Measurements from ENCODE around the gene PIK3R3.

The PIK3R3 gene

DNA sequence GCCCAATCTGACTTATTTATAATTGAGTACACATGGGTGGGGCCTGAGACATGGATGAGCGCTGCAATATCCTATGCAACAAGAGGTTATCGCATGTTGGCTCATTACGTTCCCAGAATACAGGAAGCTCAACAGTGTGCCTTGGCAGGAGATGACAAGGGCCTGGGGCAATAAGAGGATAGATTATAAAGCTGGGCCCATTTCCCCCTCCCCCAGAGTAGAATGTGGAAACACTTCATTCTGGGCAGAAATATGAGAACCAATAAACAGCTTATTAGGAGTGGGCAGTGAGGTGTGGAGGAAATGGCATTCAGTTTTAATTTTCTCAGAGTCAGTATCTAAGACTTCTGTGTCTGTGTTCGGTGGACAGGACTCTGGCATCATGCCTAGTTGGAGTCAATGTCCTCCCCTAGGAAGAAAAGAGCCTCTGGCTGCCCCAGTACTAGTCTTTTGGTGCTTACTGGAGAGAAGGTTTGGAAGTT lies 92.8 kb downstream of the PIK3R3 start:
- peaks cover 13% of the 10 kb centered on the region for H3K4me1 ChIP-seq (ENCODE audit: insufficient read depth, low read length)
- H3K27ac ChIP-seq (ENCODE audit: low read depth, low read length) = no peak overlapping the region
- H3K9ac ChIP-seq (ENCODE audit: low read depth, low read length) = no peak overlapping the region
- no peaks in the 10 kb centered on the region for H3K9me3 ChIP-seq (ENCODE audit: insufficient read depth, low read depth, low read length)
- no peak overlapping the region for H3K4me3 ChIP-seq (ENCODE audit: low read length)
- peaks cover 6% of the 10 kb centered on the region for H3K36me3 ChIP-seq (ENCODE audit: insufficient read depth, low read length)
- WGBS = 96% methylated on average over 4 of the region's 4 CpGs
- peaks cover 6% of the 10 kb centered on the region; the same call in 1 of the 2 replicates for H3K27me3 ChIP-seq (ENCODE audit: insufficient read depth, low read length)

DNA sequence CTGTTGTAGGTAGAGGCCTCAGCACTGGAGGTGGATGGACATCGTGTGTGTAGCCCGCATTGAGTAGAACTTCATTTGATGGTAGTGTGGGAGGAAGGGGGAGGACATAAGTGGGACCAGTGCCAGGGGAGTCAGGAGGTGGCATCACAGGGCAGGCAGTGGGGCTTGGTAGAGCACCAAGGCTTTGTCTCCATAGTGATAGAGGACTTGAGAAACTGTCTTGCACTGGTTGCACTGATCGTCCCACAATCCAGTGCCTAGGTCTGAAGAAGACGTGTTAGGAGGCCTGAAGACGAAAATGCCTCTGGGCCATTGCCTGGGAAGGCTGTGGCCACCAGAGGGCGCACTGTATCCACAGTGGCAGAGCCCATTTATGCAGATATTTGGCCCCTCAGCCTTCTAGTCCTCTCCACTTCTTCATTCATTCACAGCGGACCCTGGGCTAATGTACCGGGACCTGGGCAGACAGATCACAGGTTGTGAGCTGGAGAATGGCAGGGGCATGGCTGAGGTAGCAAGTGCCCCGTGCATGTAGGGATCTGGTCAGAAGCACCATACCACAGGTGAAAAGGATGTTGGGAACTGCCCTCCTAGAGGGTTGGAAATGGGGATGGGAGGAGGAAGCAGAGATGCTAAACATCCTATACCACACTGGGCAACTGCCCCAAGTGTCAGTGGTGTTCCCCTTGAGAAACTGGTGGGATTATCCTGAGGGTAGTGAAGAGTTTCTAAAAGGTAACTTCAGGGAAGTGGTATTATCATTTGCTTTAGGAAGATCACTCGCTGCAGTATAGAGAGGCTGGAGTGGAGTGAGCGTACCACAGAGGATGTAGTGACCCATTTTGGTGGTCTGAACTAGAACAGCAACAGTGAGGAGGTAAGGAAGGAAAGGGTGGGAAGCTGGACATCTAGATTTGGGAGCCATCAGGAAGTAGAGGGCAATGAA lies 95.3 kb downstream of the PIK3R3 start:
- Histone ChIP-seq H3K9ac (ENCODE audit: low read depth, low read length) (no peak overlapping the region), H3K9me3 (ENCODE audit: insufficient read depth, low read depth, low read length) (no peaks in the 10 kb centered on the region), H3K27ac (ENCODE audit: low read depth, low read length) (no peak overlapping the region), H3K36me3 (ENCODE audit: insufficient read depth, low read length) (peaks cover 13% of the 10 kb centered on the region), H3K27me3 (ENCODE audit: insufficient read depth, low read length) (no peaks in the 10 kb centered on the region), H3K4me1 (ENCODE audit: insufficient read depth, low read length) (no peaks in the 10 kb centered on the region), H3K4me3 (ENCODE audit: low read length) (no peak overlapping the region)
- 51% methylated on average over 11 of the region's 11 CpGs for WGBS

DNA sequence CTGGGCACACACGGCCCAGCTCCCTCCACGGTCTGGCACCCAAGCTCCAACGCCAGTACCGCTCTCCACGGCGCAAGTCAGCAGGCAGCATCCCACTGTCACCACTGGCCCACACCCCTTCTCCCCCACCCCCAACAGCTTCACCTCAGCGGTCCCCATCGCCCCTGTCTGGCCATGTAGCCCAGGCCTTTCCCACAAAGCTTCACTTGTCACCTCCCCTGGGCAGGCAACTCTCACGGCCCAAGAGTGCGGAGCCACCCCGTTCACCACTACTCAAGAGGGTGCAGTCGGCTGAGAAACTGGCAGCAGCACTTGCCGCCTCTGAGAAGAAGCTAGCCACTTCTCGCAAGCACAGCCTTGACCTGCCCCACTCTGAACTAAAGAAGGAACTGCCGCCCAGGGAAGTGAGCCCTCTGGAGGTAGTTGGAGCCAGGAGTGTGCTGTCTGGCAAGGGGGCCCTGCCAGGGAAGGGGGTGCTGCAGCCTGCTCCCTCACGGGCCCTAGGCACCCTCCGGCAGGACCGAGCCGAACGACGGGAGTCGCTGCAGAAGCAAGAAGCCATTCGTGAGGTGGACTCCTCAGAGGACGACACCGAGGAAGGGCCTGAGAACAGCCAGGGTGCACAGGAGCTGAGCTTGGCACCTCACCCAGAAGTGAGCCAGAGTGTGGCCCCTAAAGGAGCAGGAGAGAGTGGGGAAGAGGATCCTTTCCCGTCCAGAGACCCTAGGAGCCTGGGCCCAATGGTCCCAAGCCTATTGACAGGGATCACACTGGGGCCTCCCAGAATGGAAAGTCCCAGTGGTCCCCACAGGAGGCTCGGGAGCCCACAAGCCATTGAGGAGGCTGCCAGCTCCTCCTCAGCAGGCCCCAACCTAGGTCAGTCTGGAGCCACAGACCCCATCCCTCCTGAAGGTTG lies 97.6 kb downstream of the PIK3R3 start:
- peaks cover 32% of the 10 kb centered on the region for H3K36me3 ChIP-seq (ENCODE audit: insufficient read depth, low read length)
- H3K27me3 ChIP-seq (ENCODE audit: insufficient read depth, low read length) = no peaks in the 10 kb centered on the region
- 92% methylated on average over 27 of the region's 27 CpGs for WGBS

DNA sequence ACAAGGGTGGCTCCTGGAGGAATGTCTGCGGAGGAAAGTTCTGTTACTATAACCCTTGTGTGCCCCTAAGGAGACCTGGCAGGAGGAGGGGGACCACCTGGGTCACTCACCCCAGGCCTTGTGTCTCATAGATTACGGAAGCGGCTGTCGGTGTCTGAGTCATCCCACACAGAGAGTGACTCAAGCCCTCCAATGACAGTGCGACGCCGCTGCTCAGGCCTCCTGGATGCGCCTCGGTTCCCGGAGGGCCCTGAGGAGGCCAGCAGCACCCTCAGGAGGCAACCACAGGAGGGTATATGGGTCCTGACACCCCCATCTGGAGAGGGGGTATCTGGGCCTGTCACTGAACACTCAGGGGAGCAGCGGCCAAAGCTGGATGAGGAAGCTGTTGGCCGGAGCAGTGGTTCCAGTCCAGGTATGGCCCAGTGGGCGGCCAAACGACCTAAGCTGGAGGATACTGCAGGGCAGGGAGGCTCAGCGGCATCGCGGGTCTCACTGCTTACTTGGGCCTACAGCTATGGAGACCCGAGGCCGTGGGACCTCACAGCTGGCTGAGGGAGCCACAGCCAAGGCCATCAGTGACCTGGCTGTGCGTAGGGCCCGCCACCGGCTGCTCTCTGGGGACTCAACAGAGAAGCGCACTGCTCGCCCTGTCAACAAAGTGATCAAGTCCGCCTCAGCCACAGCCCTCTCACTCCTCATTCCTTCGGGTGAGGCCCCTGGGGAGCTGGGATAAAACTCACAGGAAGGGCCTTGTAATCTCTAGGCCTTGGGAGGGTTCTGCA lies 101.4 kb downstream of the PIK3R3 start:
- H3K4me3 ChIP-seq (ENCODE audit: low read length) = no peak overlapping the region
- no peak overlapping the region for H3K27ac ChIP-seq (ENCODE audit: low read depth, low read length)
- no peaks in the 10 kb centered on the region for H3K27me3 ChIP-seq (ENCODE audit: insufficient read depth, low read length)
- WGBS = 96% methylated on average over 26 of the region's 26 CpGs
- H3K9ac ChIP-seq (ENCODE audit: low read depth, low read length) = no peak overlapping the region
- peaks cover 51% of the 10 kb centered on the region for H3K36me3 ChIP-seq (ENCODE audit: insufficient read depth, low read length)
- H3K4me1 ChIP-seq (ENCODE audit: insufficient read depth, low read length) = no peaks in the 10 kb centered on the region
- no peaks in the 10 kb centered on the region for H3K9me3 ChIP-seq (ENCODE audit: insufficient read depth, low read depth, low read length)

More for the DNA sequence above, 97.6 kb downstream of the PIK3R3 start:
- Histone ChIP-seq H3K4me3 (ENCODE audit: low read length) (no peak overlapping the region), H3K27ac (ENCODE audit: low read depth, low read length) (no peak overlapping the region), H3K9me3 (ENCODE audit: insufficient read depth, low read depth, low read length) (no peaks in the 10 kb centered on the region), H3K4me1 (ENCODE audit: insufficient read depth, low read length) (no peaks in the 10 kb centered on the region), H3K9ac (ENCODE audit: low read depth, low read length) (no peak overlapping the region)

DNA sequence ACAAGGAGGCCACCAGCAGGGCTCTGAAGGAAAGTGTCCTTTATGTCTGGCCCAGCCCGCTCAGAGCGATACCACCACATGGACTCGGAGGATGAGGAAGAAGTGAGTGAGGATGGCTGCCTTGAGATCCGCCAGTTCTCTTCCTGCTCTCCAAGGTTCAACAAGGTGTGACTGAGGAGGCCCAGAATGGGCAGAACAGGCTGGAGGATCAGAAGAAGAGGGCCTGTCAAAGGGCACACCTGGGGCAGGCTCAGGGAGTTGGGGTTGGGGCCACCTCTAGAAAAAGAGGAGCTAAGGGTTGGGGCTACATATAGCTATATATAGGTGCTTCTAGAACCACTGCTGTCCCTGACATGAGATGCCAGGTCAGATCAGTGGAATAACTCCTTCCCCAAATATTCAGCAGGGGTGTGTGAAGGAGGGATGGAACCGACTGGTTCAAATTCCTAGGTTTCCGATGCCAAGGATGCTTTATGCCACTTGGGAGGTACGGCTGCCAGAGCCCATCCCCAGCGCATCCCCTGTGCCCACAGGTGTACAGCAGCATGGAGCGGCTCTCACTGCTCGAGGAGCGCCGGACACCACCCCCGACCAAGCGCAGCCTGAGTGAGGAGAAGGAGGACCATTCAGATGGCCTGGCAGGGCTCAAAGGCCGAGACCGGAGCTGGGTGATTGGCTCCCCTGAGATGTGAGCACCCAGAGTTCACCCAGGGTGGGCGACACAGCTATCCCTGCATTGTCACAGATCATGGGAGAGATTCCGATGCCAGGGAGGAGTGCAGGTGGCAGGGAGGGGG lies 102.2 kb downstream of the PIK3R3 start:
- H3K27me3 ChIP-seq (ENCODE audit: insufficient read depth, low read length) = no peaks in the 10 kb centered on the region
- H3K9ac ChIP-seq (ENCODE audit: low read depth, low read length) = no peak overlapping the region
- peaks cover 53% of the 10 kb centered on the region for H3K36me3 ChIP-seq (ENCODE audit: insufficient read depth, low read length)
- no peaks in the 10 kb centered on the region for H3K9me3 ChIP-seq (ENCODE audit: insufficient read depth, low read depth, low read length)
- WGBS = 97% methylated on average over 18 of the region's 18 CpGs
- no peaks in the 10 kb centered on the region for H3K4me1 ChIP-seq (ENCODE audit: insufficient read depth, low read length)
- H3K27ac ChIP-seq (ENCODE audit: low read depth, low read length) = no peak overlapping the region
- H3K4me3 ChIP-seq (ENCODE audit: low read length) = no peak overlapping the region

DNA sequence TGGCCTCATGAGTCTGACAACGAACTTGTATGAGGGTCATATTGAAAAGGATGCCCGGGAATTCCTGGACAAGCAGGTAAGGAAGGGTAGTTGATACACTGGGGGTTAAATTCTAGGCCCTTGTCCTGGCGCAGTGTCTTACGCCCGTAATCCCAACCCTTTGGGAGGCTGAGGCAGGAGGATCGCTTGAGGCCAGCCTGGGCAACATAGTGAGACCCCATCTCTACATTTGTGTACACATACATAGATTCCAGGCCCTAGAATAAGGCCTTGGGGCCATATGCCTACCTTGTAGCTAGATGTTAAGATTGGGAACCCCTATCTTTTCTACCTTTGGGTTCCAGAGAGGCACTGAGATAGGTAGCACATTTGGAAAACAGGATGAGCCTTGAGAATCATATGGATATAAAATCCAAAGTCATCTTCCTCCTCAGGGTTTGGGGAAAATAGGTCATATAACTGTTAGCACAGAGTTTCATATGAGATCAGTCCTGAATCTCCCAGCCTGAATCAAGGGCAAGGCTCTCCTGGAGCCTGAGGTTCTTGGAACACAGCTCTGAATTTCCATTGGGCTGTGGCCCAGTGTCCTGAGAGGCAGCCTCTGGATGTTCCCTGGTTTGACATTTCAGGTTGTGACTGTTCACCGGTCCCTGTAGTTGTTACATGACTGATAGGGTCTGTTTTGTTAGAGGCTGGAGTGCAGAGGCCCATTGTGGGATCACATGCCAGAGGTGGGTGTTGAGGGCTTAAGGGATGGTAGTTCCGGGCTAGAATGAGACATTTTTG lies 104.4 kb downstream of the PIK3R3 start:
- no peak overlapping the region for H3K27ac ChIP-seq (ENCODE audit: low read depth, low read length)
- no peaks in the 10 kb centered on the region for H3K4me1 ChIP-seq (ENCODE audit: insufficient read depth, low read length)
- H3K9ac ChIP-seq (ENCODE audit: low read depth, low read length) = no peak overlapping the region
- peaks cover 64% of the 10 kb centered on the region for H3K36me3 ChIP-seq (ENCODE audit: insufficient read depth, low read length)
- WGBS = 96% methylated on average over 8 of the region's 8 CpGs
- H3K27me3 ChIP-seq (ENCODE audit: insufficient read depth, low read length) = no peaks in the 10 kb centered on the region
- no peak overlapping the region for H3K4me3 ChIP-seq (ENCODE audit: low read length)
- peaks cover 4% of the 10 kb centered on the region; the same call in 1 of the 2 replicates for H3K9me3 ChIP-seq (ENCODE audit: insufficient read depth, low read depth, low read length)

DNA sequence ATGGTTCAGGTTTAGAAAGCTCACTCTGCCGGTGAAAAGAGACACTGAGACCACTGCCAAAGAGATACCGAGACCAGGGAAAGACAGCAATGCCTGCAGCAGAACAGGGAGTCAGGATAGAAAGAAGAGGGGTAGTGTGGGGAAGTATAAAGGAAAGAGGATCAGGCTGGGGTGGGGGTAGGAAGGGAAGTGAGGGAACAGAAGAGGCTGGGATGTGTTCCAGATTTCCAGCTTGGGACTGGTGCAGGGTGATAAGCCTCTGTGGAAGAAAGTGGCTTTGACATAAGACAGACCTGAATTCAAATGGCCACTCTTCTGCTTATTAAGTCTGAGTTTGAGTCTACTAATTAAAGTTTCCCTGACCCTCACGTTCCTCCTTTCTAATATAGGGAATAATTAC lies 105.9 kb downstream of the PIK3R3 start:
- H3K27me3 ChIP-seq (ENCODE audit: insufficient read depth, low read length) = no peaks in the 10 kb centered on the region
- H3K27ac ChIP-seq (ENCODE audit: low read depth, low read length) = no peak overlapping the region
- 93% methylated on average over 2 of the region's 3 CpGs for WGBS
- no peak overlapping the region for H3K4me3 ChIP-seq (ENCODE audit: low read length)
- H3K9me3 ChIP-seq (ENCODE audit: insufficient read depth, low read depth, low read length) = peaks cover 4% of the 10 kb centered on the region; the same call in 1 of the 2 replicates
- H3K36me3 ChIP-seq (ENCODE audit: insufficient read depth, low read length) = peaks cover 63% of the 10 kb centered on the region
- no peak overlapping the region for H3K9ac ChIP-seq (ENCODE audit: low read depth, low read length)
- no peaks in the 10 kb centered on the region for H3K4me1 ChIP-seq (ENCODE audit: insufficient read depth, low read length)

DNA sequence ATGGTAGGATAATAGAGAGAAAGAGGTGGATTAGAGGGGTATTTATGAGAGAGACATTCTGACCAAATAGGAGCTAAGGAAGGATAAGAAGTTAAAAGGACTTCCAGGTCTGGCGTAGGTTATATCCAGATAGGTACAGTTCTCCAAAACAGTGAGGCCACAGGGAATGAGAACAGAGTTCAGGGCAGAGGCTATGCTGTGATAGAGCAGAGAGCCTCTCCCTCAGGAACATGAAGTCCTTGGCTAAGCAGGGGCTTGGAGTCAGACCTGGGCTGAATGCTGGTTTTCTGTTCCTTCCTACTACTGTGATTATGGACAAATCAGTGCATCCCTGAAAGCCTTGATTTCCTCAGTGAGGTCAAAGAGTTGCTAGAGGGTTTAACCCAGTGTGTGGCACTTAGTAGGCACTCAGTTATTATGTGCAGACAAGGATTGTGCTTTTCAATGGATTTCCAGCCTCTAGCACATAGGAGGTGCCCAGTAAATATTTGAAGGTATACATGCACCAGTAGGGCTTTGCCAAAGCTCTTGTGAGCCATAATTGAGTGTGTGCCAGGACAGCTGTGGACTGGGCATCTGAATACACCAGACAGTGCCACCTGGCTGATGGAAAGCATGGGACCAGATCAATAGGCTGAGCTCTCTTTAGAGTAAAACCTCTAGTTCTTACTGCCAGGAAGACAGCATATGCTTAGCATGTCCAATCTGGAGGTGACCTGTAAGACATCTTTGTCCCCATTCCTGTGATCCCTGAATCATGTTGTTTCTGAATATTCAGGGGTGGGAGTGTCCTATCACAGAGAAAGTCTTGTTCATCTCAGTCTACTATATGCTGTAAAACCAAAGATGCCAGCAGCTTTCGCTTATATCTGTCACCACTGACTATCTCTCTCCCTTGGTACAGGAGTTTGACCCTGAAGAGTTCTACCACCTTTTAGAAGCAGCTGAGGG lies 111.1 kb downstream of the PIK3R3 start:
- Histone ChIP-seq H3K9ac (ENCODE audit: low read depth, low read length) (no peak overlapping the region), H3K4me1 (ENCODE audit: insufficient read depth, low read length) (peaks cover 11% of the 10 kb centered on the region; the same call in 1 of the 2 replicates), H3K27me3 (ENCODE audit: insufficient read depth, low read length) (no peaks in the 10 kb centered on the region), H3K9me3 (ENCODE audit: insufficient read depth, low read depth, low read length) (peaks cover 4% of the 10 kb centered on the region; the same call in 1 of the 2 replicates), H3K27ac (ENCODE audit: low read depth, low read length) (no peak overlapping the region), H3K36me3 (ENCODE audit: insufficient read depth, low read length) (peaks cover 31% of the 10 kb centered on the region), H3K4me3 (ENCODE audit: low read length) (no peak overlapping the region)
- WGBS = 99% methylated on average over 2 of the region's 2 CpGs

DNA sequence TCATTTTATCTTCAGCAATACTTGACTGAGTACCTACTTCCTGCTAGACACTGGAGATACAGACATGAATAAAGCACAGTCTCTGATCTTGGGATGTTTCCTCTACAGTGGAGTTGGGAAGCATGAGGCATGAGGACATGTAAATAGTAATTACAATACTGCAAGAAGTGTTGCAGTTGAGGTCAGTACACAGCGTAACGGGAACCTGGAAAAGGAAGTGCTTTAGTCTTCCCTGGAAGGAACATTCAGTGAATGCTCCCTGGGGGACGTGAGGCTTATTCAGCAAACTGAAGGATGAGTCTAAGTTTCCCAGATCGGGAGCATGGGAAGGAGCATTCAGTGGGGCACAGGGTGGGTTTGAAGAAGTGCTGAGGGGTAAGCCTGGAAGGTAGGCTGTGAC lies 112.4 kb downstream of the PIK3R3 start:
- H3K36me3 ChIP-seq (ENCODE audit: insufficient read depth, low read length) = peaks cover 28% of the 10 kb centered on the region
- no peak overlapping the region for H3K9ac ChIP-seq (ENCODE audit: low read depth, low read length)
- no peak overlapping the region for H3K4me3 ChIP-seq (ENCODE audit: low read length)
- H3K4me1 ChIP-seq (ENCODE audit: insufficient read depth, low read length) = peaks cover 11% of the 10 kb centered on the region; the same call in 1 of the 2 replicates
- no peaks in the 10 kb centered on the region for H3K27me3 ChIP-seq (ENCODE audit: insufficient read depth, low read length)
- H3K27ac ChIP-seq (ENCODE audit: low read depth, low read length) = no peak overlapping the region
- peaks cover 4% of the 10 kb centered on the region; the same call in 1 of the 2 replicates for H3K9me3 ChIP-seq (ENCODE audit: insufficient read depth, low read depth, low read length)
- 87% methylated on average over 4 of the region's 4 CpGs for WGBS
